ENCODE results near the gene RNLS.

The RNLS gene

DNA sequence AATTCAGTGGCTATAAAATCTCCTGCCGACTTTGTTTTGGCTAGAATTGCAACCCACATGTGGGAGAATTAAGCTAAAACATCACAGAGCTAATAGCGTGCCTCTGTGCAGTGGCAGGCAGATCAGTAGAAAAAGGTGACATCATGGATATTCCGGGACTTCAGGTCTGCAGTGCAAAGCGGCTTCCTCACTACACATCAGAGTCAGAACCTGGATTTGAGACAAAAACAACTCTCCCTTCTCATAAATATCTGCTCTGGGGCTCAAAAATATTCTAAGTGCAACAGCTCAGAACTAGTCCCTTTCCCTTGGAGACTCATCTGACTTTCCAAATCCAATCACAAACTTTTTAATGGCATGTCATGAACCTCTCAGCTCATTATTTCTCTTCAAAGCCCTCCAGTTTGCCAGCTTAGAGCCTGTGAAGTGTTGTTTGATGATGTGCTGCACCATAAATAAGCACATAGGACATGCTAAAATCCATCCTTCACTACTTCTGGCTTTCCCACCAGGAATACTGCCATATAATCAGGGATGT, 337.1 kb downstream of the RNLS start (continued):
- no peak for TF ChIP-seq ZBTB6 (tag by site-specific recombination; IDR thresholded peaks at IDR 0.05)
- TF ChIP-seq BCL6B (tag by site-specific recombination; IDR thresholded peaks at IDR 0.05) = no peak
- TF ChIP-seq ZNF785 (tag by site-specific recombination; IDR thresholded peaks at IDR 0.05) = no peak
- TF ChIP-seq KLF10 (tag by site-specific recombination; IDR thresholded peaks at IDR 0.05) = no peak
- peak; percentile 47 for TF ChIP-seq ZBTB20 (tag by site-specific recombination; IDR thresholded peaks at IDR 0.05)
- TF ChIP-seq HIC1 (tag by site-specific recombination; IDR thresholded peaks at IDR 0.05) = no peak
- no peak for TF ChIP-seq ZNF654 (tag by site-specific recombination; IDR thresholded peaks at IDR 0.05; ENCODE audit: low read depth)
- TF ChIP-seq ZNF707 (tag by site-specific recombination; IDR thresholded peaks at IDR 0.05) = no peak
- TF ChIP-seq ZNF670 (tag by site-specific recombination; IDR thresholded peaks at IDR 0.05; ENCODE audit: low read depth) = no peak
- no peak for TF ChIP-seq ZNF610 (tag by site-specific recombination; IDR thresholded peaks at IDR 0.05; ENCODE audit: borderline replicate concordance)
- TF ChIP-seq ZNF146 (tag by site-specific recombination; IDR thresholded peaks at IDR 0.05) = no peak
- TF ChIP-seq, protein P1, sequence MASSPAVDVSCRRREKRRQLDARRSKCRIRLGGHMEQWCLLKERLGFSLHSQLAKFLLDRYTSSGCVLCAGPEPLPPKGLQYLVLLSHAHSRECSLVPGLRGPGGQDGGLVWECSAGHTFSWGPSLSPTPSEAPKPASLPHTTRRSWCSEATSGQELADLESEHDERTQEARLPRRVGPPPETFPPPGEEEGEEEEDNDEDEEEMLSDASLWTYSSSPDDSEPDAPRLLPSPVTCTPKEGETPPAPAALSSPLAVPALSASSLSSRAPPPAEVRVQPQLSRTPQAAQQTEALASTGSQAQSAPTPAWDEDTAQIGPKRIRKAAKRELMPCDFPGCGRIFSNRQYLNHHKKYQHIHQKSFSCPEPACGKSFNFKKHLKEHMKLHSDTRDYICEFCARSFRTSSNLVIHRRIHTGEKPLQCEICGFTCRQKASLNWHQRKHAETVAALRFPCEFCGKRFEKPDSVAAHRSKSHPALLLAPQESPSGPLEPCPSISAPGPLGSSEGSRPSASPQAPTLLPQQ (tag by site-specific recombination; IDR thresholded peaks at IDR 0.05) = no peak
- TF ChIP-seq MZF1 (tag by site-specific recombination; IDR thresholded peaks at IDR 0.05; ENCODE audit: borderline replicate concordance) = peak; percentile 87; the same call in 1 of the 2 replicates
- TF ChIP-seq ZFP69B (tag by site-specific recombination; IDR thresholded peaks at IDR 0.05) = no peak
- 0 out of 2 replicates have a peak, but pooled peaks have one; percentile 8 for TF ChIP-seq FEZF1 (tag by site-specific recombination; IDR thresholded peaks at IDR 0.05)
- no peak for TF ChIP-seq ZBTB10 (tag by site-specific recombination; IDR thresholded peaks at IDR 0.05)
- no peak for TF ChIP-seq ZNF677 (tag by site-specific recombination; IDR thresholded peaks at IDR 0.05)
- no peak for TF ChIP-seq KLF16 (tag by site-specific recombination; IDR thresholded peaks at IDR 0.05)
